Pancreas (tissue), 10 donors: ENCODE results near the gene KBTBD13. TPM values are rescaled to one million over a fixed set of nuclear protein-coding genes. Genes with fewer than 3 reads are reported as not detected.

Experiments
- ATAC-seq, 4 donors: fragments of 200-7000 bp; cut with Tn5 transposase; one replicate each; pipeline versions ENCODE4 v1.8.0 to v1.9.1; 2020; ENCODE audit warnings: mild to moderate bottlenecking in 4 of 4, moderate library complexity in 4 of 4
- DNase-seq, 6 donors: peaks; one replicate each; pipeline ENCODE4 v3.0.0-alpha.2; 2020
- FAIRE-seq: peaks from 2 replicates; lab custom pipeline; 2012; peaks lifted over from hg19 to GRCh38; lab: Jason Lieb, UNC
- H3K27ac ChIP-seq, 4 donors: fragments of 200-600 bp; sonication (generic); 1 replicate in 3 of 4; 2 replicates in 1 of 4; pipeline versions ENCODE4 v1.5.0 to v1.8.0; 2020
- H3K27me3 ChIP-seq, 4 donors: fragments of 200-600 bp; one replicate each; pipeline ENCODE4 v1.8.0; 2021
- H3K36me3 ChIP-seq, 3 donors: fragments of 200-600 bp; sonication (generic) in 1 of 3; one replicate each; pipeline versions ENCODE4 v1.5.0 to v1.8.0; 2020 to 2021
- H3K4me1 ChIP-seq, 3 donors: fragments of 200-600 bp; one replicate each; pipeline ENCODE4 v1.8.0; 2021
- H3K4me3 ChIP-seq, 4 donors: fragments of 200-600 bp; sonication (generic) in 2 of 4; one replicate each; pipeline versions ENCODE4 v1.5.0 to v1.8.0; 2020 to 2021
- H3K9me3 ChIP-seq, 4 donors: fragments of 200-600 bp; one replicate each; pipeline ENCODE4 v1.8.0; 2021
- CTCF ChIP-seq, 4 donors: fragments of 200-600 bp; sonication (generic) in 3 of 4; IDR thresholded peaks; one replicate each; pipeline versions ENCODE4 v1.5.0 to v1.8.0; 2021; ENCODE audit warnings: antibody characterized with exemption in 4 of 4
- WGBS, 2 donors: extraction: QIAGEN DNeasy Blood & Tissue Kit; methylation state at CpG; one replicate each; pipeline ENCODE4 v1.1.7; 2013; 5-methylcytosine and 5-hydroxymethylcytosine counted together
- intact Hi-C, 3 donors: fragments of 100-400 bp; cut with DNase I; formaldehyde crosslinking; loops; one replicate each; pipeline versions ENCODE4 v1.11.1 to v1.14.2; 2022
- polyA plus RNA-seq, 2 donors: library from polyadenylated mRNA; stranded (reverse); fragments of 200-250 nt; gene quantifications; one replicate each; pipeline ENCODE4 v1.2.3, GENCODE V29; 2013
- total RNA-seq, 6 donors: library from RNA; stranded (reverse); fragmentation: NEBNext Ultra II Directional in 4 of 6; extraction: Animal tissue kit (Norgen Biotek cat#: 25700) in 4 of 6; gene quantifications; one replicate each; pipeline versions ENCODE4 v1.2.1 to v1.2.4, GENCODE V29; 2021 to 2023
- donor health status: healthy with polysubstance abuse.
- donor health status: DM: no; HTN: no; CAD: no; lungs with moderate emphysema.
- donor health status: DM: no; HTN: no; CAD: no.
- donor health status: control.
- donor health status: control.
- donor health status: Bipolar disorder and iron deficiency.
- donor health status: DM: yes; HTN: yes; CAD: no.
- donor health status: DM: no; HTN: no; CAD: no.
- donor health status: DM: no; HTN: no; CAD: no.
- donor health status: DM: yes; HTN: yes; CAD: no.

The KBTBD13 gene
- total and polyA plus RNA-seq, 8 donors = not detected

GRCh38 chr15:65034719-65035118 lies 41.8 kb upstream of the KBTBD13 start:
- intact Hi-C loops = no loop called here
- 83 to 89% methylated on average over 11 of the region's 11 CpGs for WGBS, 2 donors
- H3K27ac ChIP-seq = no peak overlapping the region
- TF ChIP-seq CTCF (IDR thresholded peaks at IDR 0.05) = no peak
- H3K4me1 ChIP-seq = peaks cover 0 to 4% (median 0%) of the 10 kb centered on the region in 3 donors
- FAIRE-seq (no peak), DNase-seq (no peak), ATAC-seq (no peak)
- no peaks in the 10 kb centered on the region for H3K27me3 ChIP-seq
- H3K4me3 ChIP-seq = no peak overlapping the region
- no peaks in the 10 kb centered on the region for H3K36me3 ChIP-seq
- H3K9me3 ChIP-seq = no peaks in the 10 kb centered on the region

- DNase-seq (no peak), FAIRE-seq (no peak), ATAC-seq (no peak)
- no peak for TF ChIP-seq CTCF (IDR thresholded peaks at IDR 0.05)
- H3K27ac ChIP-seq = no peak overlapping the region
- WGBS, 2 donors = 72 to 76% methylated on average over 1 of the region's 1 CpG
- intact Hi-C loops = no loop called here
- H3K36me3 ChIP-seq = no peaks in the 10 kb centered on the region
- H3K9me3 ChIP-seq = no peaks in the 10 kb centered on the region
- H3K4me1 ChIP-seq = peaks cover 0 to 4% (median 0%) of the 10 kb centered on the region in 3 donors
- no peaks in the 10 kb centered on the region for H3K27me3 ChIP-seq
- H3K4me3 ChIP-seq = no peak overlapping the region
These were observed 39.2 kb upstream of the KBTBD13 start for GRCh38 chr15:65037309-65037708.

GRCh38 chr15:65038428-65038827 lies 38.1 kb upstream of the KBTBD13 start:
- no peak for FAIRE-seq
- H3K4me1 ChIP-seq = peaks cover 0 to 4% (median 0%) of the 10 kb centered on the region in 3 donors
- TF ChIP-seq CTCF (IDR thresholded peaks at IDR 0.05) = no peak
- intact Hi-C loops = no loop called here
- no peak overlapping the region for H3K27ac ChIP-seq
- H3K4me3 ChIP-seq = no peak overlapping the region
- DNase-seq = no peak
- no peaks in the 10 kb centered on the region for H3K27me3 ChIP-seq
- H3K9me3 ChIP-seq = no peaks in the 10 kb centered on the region
- H3K36me3 ChIP-seq = no peaks in the 10 kb centered on the region
- no peak for ATAC-seq
- 88 to 90% methylated on average over 3 of the region's 3 CpGs for WGBS, 2 donors

GRCh38 chr15:65038836-65039235 lies 37.7 kb upstream of the KBTBD13 start:
- DNase-seq (no peak), ATAC-seq (no peak), FAIRE-seq (no peak)
- 76 to 78% methylated on average over 5 of the region's 5 CpGs for WGBS, 2 donors
- intact Hi-C loops = no loop called here
- Histone ChIP-seq H3K27ac (no peak overlapping the region), H3K9me3 (no peaks in the 10 kb centered on the region), H3K27me3 (no peaks in the 10 kb centered on the region), H3K4me3 (no peak overlapping the region), H3K36me3 (no peaks in the 10 kb centered on the region), H3K4me1 (peaks cover 0 to under 1% (median 0%) of the 10 kb centered on the region in 3 donors)
- TF ChIP-seq CTCF (IDR thresholded peaks at IDR 0.05) = no peak

- no peak overlapping the region for H3K27ac ChIP-seq
- no peak for TF ChIP-seq CTCF (IDR thresholded peaks at IDR 0.05)
- FAIRE-seq = no peak
- ATAC-seq = no peak
- intact Hi-C loops = no loop called here
- WGBS, 2 donors = 82 to 89% methylated on average over 6 of the region's 6 CpGs
- H3K36me3 ChIP-seq = no peaks in the 10 kb centered on the region
- no peaks in the 10 kb centered on the region for H3K9me3 ChIP-seq
- H3K4me3 ChIP-seq = no peak overlapping the region
- no peaks in the 10 kb centered on the region for H3K27me3 ChIP-seq
- no peak for DNase-seq
- peaks cover 0 to 2% (median 0%) of the 10 kb centered on the region in 3 donors for H3K4me1 ChIP-seq
These were observed 36.1 kb upstream of the KBTBD13 start for GRCh38 chr15:65040461-65040860.
